C4-2B (cell line): Measurements from ENCODE around the gene EMILIN3.

Experiments
- CTCF ChIP-seq: fragments of 450-650 bp; conservative IDR thresholded peaks from 2 replicates; pipeline ENCODE4 v1.5.1; 2017; ENCODE audit warnings: mild to moderate bottlenecking
- ZFX ChIP-seq: fragments of 450-650 bp; IDR thresholded peaks from 2 replicates; pipeline ENCODE4 v1.6.1; 2017

GRCh38 chr20:41318271-41318649 lies 48.4 kb downstream of the EMILIN3 start:
- TF ChIP-seq CTCF, result no peak
- TF ChIP-seq ZFX, result no peak
